ENCODE measurements around the gene LLCFC1.

The LLCFC1 gene

GRCh38 chr7:142894112-142894984 lies 44.9 kb upstream of the LLCFC1 start:
- no peak overlapping the region for H3K4me3 ChIP-seq (ENCODE audit: low read depth, low read length)

GRCh38 chr7:142894985-142895593 lies 44.2 kb upstream of the LLCFC1 start:
- Histone ChIP-seq H3K27me3 (replicated peaks) (peaks cover 5% of the 10 kb centered on the region), H3K4me3 (ENCODE audit: low read depth, low read length) (no peak overlapping the region), H3K27ac (no peak overlapping the region), H3K36me3 (replicated peaks) (no peaks in the 10 kb centered on the region)
- DNase-seq, result no peak
- in situ Hi-C loops (cut with HindIII; ENCODE audit: low pct_ligation_motif_present, low sequenced_read_pairs), result no loop called here
- TF ChIP-seq CTCF (IDR thresholded peaks at IDR 0.05; ENCODE audit: low read depth, low read length, missing control alignments), result no peak

More at GRCh38 chr7:142894112-142894984, 44.9 kb upstream of the LLCFC1 start:
- TF ChIP-seq CTCF (IDR thresholded peaks at IDR 0.05; ENCODE audit: low read depth, low read length, missing control alignments), result no peak
- H3K36me3 ChIP-seq (replicated peaks), result no peaks in the 10 kb centered on the region
- H3K27ac ChIP-seq, result no peak overlapping the region
- in situ Hi-C loops (cut with HindIII; ENCODE audit: low pct_ligation_motif_present, low sequenced_read_pairs), result no loop called here
- DNase-seq, result no peak
- peaks cover 5% of the 10 kb centered on the region for H3K27me3 ChIP-seq (replicated peaks)

GRCh38 chr7:142896151-142896550 lies 43.1 kb upstream of the LLCFC1 start:
- Histone ChIP-seq H3K27ac (no peak overlapping the region), H3K4me3 (ENCODE audit: low read depth, low read length) (no peak overlapping the region), H3K36me3 (replicated peaks) (no peaks in the 10 kb centered on the region), H3K27me3 (replicated peaks) (peaks cover 5% of the 10 kb centered on the region)
- in situ Hi-C loops (cut with HindIII; ENCODE audit: low pct_ligation_motif_present, low sequenced_read_pairs), result no loop called here
- no peak for DNase-seq
- no peak for TF ChIP-seq CTCF (IDR thresholded peaks at IDR 0.05; ENCODE audit: low read depth, low read length, missing control alignments)

- Histone ChIP-seq H3K27me3 (replicated peaks) (peaks cover 5% of the 10 kb centered on the region), H3K27ac (no peak overlapping the region), H3K4me3 (ENCODE audit: low read depth, low read length) (no peak overlapping the region), H3K36me3 (replicated peaks) (no peaks in the 10 kb centered on the region)
- TF ChIP-seq CTCF (IDR thresholded peaks at IDR 0.05; ENCODE audit: low read depth, low read length, missing control alignments), result no peak
- no peak for DNase-seq
- in situ Hi-C loops (cut with HindIII; ENCODE audit: low pct_ligation_motif_present, low sequenced_read_pairs), result no loop called here
These were observed 42.4 kb upstream of the LLCFC1 start for GRCh38 chr7:142896741-142897379.

GRCh38 chr7:142897691-142898090 lies 41.6 kb upstream of the LLCFC1 start:
- in situ Hi-C loops (cut with HindIII; ENCODE audit: low pct_ligation_motif_present, low sequenced_read_pairs), result no loop called here
- Histone ChIP-seq H3K4me3 (ENCODE audit: low read depth, low read length) (no peak overlapping the region), H3K36me3 (replicated peaks) (no peaks in the 10 kb centered on the region), H3K27me3 (replicated peaks) (peaks cover 5% of the 10 kb centered on the region), H3K27ac (no peak overlapping the region)
- no peak for DNase-seq
- TF ChIP-seq CTCF (IDR thresholded peaks at IDR 0.05; ENCODE audit: low read depth, low read length, missing control alignments), result no peak

Measured in brain microvascular endothelial cell (primary cell).